ENCODE data around the gene CHST8.

CHST8 gene

GRCh38 chr19:33629826-33630375 is 8.1 kb downstream of the CHST8 start:
- no peak for TF ChIP-seq CTCF (IDR thresholded peaks at IDR 0.05; ENCODE audit: borderline replicate concordance, control extremely low read depth, extremely low read depth, insufficient read depth, missing control alignments)
- no peak for DNase-seq (ENCODE audit: low spot score)
- in situ Hi-C loops (cut with MboI; ENCODE audit: low sequenced_read_pairs, unreplicated experiment), result no loop called here

GRCh38 chr19:33630880-33631608 is 9.3 kb downstream of the CHST8 start:
- no peak for DNase-seq (ENCODE audit: low spot score)
- TF ChIP-seq CTCF (IDR thresholded peaks at IDR 0.05; ENCODE audit: borderline replicate concordance, control extremely low read depth, extremely low read depth, insufficient read depth, missing control alignments), result no peak
- in situ Hi-C loops (cut with MboI; ENCODE audit: low sequenced_read_pairs, unreplicated experiment), result no loop called here

GRCh38 chr19:33631609-33631973 is 9.8 kb downstream of the CHST8 start:
- in situ Hi-C loops (cut with MboI; ENCODE audit: low sequenced_read_pairs, unreplicated experiment), result no loop called here
- DNase-seq (ENCODE audit: low spot score), result no peak
- TF ChIP-seq CTCF (IDR thresholded peaks at IDR 0.05; ENCODE audit: borderline replicate concordance, control extremely low read depth, extremely low read depth, insufficient read depth, missing control alignments), result no peak

DNA sequence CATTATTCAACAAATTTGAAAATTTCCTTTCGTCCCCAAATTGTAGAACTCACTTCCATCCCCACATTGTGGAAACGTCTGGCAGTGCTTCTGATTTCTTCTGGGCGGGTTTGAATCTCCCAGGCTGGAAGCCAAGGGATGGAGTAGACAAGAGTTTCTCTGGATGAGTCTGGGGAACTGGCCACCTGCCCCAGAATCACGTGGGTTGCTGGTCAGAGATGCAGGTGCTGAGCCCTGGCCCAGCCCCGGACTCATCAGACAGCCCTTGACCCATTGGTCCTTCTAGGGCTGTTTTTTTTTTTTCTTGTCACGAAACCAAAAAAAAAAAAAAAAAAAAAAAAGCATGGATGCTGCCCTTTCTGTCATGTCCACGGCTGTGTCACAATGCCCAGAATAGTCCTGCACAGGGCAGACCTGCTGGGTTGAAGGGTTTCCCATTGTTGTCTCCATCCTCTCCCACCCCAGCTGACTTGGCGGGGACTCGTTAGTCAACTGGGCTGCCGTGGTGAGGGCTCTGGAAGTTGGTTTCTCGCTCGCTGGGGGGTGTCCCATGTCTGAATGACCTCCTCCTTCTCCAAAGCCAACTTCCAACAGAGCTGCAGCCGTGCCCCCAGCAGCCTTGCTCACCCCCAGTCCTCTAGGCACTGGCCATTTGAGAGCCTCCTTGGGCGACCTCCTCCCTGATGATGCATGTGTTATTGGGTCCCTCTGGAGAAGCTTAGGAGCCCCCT is 12.8 kb downstream of the CHST8 start:
- no peak for DNase-seq (ENCODE audit: low spot score)

GRCh38 chr19:33638167-33639034 is 16.6 kb downstream of the CHST8 start:
- in situ Hi-C loops (cut with MboI; ENCODE audit: low sequenced_read_pairs, unreplicated experiment), result no loop called here
- no peak for TF ChIP-seq CTCF (IDR thresholded peaks at IDR 0.05; ENCODE audit: borderline replicate concordance, control extremely low read depth, extremely low read depth, insufficient read depth, missing control alignments)
- no peak for DNase-seq (ENCODE audit: low spot score)

More for the DNA sequence above, 12.8 kb downstream of the CHST8 start:
- in situ Hi-C loops (cut with MboI; ENCODE audit: low sequenced_read_pairs, unreplicated experiment), result no loop called here
- no peak for TF ChIP-seq CTCF (IDR thresholded peaks at IDR 0.05; ENCODE audit: borderline replicate concordance, control extremely low read depth, extremely low read depth, insufficient read depth, missing control alignments)

- in situ Hi-C loops (cut with MboI; ENCODE audit: low sequenced_read_pairs, unreplicated experiment), result no loop called here
- no peak for TF ChIP-seq CTCF (IDR thresholded peaks at IDR 0.05; ENCODE audit: borderline replicate concordance, control extremely low read depth, extremely low read depth, insufficient read depth, missing control alignments)
- no peak for DNase-seq (ENCODE audit: low spot score)
Observed at GRCh38 chr19:33639035-33639681, 17.4 kb downstream of the CHST8 start.

Data from GM13976 (cell line).